ENCODE data around the gene FMNL3. TPM values are rescaled to one million over a fixed set of nuclear protein-coding genes. Genes with fewer than 3 reads are reported as not detected.

FMNL3 gene
- 13.9 TPM in 2 replicates for total RNA-seq

GRCh38 chr12:49707128-49707811, at the start of gene FMNL3:
Gene FMNL3, minus strand, starts transcription at chr12:49707405. Its CDS starts 225 bp downstream, at chr12:49707180.

GRCh38 chr12:49740930-49741881, 34.0 kb upstream of the FMNL3 start, which contains the start of gene TMBIM6:
Gene TMBIM6, plus strand, starts transcription at chr12:49741557. Its CDS starts 10,937 bp downstream, at chr12:49752494.

GRCh38 chr12:49623142-49623904, 83.9 kb downstream of the FMNL3 start, which contains the start of gene PRPF40B:
Gene PRPF40B, plus strand, starts transcription at chr12:49623561. Its CDS starts 30 bp downstream, at chr12:49623591.

GRCh38 chr12:49605539-49605938, 101.7 kb downstream of the FMNL3 start, which contains the start of gene FAM186B:
Gene FAM186B, minus strand, starts transcription at chr12:49605639. Its CDS starts 162 bp downstream, at chr12:49605477.

Other genes starting within 250 kb of the FMNL3 start
- under 0.01 and 0.09 TPM in 2 replicates for gene KCNH3, start 168.4 kb downstream of the FMNL3 start, total RNA-seq
- gene MCRS1, start 139.3 kb downstream of the FMNL3 start, total RNA-seq = 47.2 and 54.0 TPM in 2 replicates
- gene FAM186B, start 101.8 kb downstream of the FMNL3 start, total RNA-seq = 0.28 and 0.37 TPM in 2 replicates
- 8.2 and 12.8 TPM in 2 replicates for gene PRPF40B, start 83.8 kb downstream of the FMNL3 start, total RNA-seq
- 372 and 422 TPM in 2 replicates for gene TMBIM6, start 34.2 kb upstream of the FMNL3 start, total RNA-seq
- 14.6 and 16.1 TPM in 2 replicates for gene NCKAP5L, start 121.0 kb upstream of the FMNL3 start, total RNA-seq
- 3.8 and 3.9 TPM in 2 replicates for gene BCDIN3D, start 135.7 kb upstream of the FMNL3 start, total RNA-seq
- gene FAIM2, start 196.5 kb upstream of the FMNL3 start, total RNA-seq = 5.4 and 5.5 TPM in 2 replicates
- gene AQP2, start 243.3 kb upstream of the FMNL3 start, total RNA-seq = not detected in 2 replicates

Data from smooth muscle cell of bladder (primary cell).